Activated naive CD4-positive, alpha-beta T cell treated with anti-CD3 and anti-CD28 coated beads for 36 hours (primary cell): ENCODE results near the gene MYO18B. TPM values are rescaled to one million over a fixed set of nuclear protein-coding genes. Genes with fewer than 3 reads are reported as not detected.

Experiments
- CTCF ChIA-PET: fragments of 350-600 bp; sonication (Branson Sonifier 250); formaldehyde crosslinking; loops from one replicate; lab custom pipeline; 2021; ENCODE audit warnings: antibody characterized with exemption; lab: Charles Lee
- DNase-seq: peaks from one replicate; pipeline ENCODE4 v3.0.0-alpha.2; 2020
- H3K27ac Mint-ChIP-seq: one replicate; pipeline ENCODE4 v1.8.0; 2021; ENCODE audit warnings: mild to moderate bottlenecking, mixed read lengths
- H3K27me3 Mint-ChIP-seq: one replicate; pipeline ENCODE4 v1.8.0; 2021; ENCODE audit warnings: low read depth, mixed read lengths
- H3K36me3 Mint-ChIP-seq: one replicate; pipeline ENCODE4 v1.8.0; 2021; ENCODE audit warnings: low read depth, mixed read lengths
- H3K4me1 Mint-ChIP-seq: one replicate; pipeline ENCODE4 v1.8.0; 2021; ENCODE audit warnings: low read depth, mixed read lengths
- H3K4me3 Mint-ChIP-seq: one replicate; pipeline ENCODE4 v1.8.0; 2021; ENCODE audit warnings: mild to moderate bottlenecking, moderate library complexity, mixed read lengths
- H3K9me3 Mint-ChIP-seq: one replicate; pipeline ENCODE4 v1.8.0; 2021; ENCODE audit warnings: mixed read lengths
- intact Hi-C: fragments of 100-400 bp; cut with micrococcal nuclease; formaldehyde crosslinking; loops from one replicate; pipeline ENCODE4 v1.15.1; 2023
- total RNA-seq, 2 experiments: library from RNA; stranded (reverse); gene quantifications; one replicate each; pipeline ENCODE4 v1.2.3, GENCODE V29; 2021

Gene MYO18B
- total RNA-seq, 2 experiments from 2014 or later = 0.14 to 0.17 TPM

DNA sequence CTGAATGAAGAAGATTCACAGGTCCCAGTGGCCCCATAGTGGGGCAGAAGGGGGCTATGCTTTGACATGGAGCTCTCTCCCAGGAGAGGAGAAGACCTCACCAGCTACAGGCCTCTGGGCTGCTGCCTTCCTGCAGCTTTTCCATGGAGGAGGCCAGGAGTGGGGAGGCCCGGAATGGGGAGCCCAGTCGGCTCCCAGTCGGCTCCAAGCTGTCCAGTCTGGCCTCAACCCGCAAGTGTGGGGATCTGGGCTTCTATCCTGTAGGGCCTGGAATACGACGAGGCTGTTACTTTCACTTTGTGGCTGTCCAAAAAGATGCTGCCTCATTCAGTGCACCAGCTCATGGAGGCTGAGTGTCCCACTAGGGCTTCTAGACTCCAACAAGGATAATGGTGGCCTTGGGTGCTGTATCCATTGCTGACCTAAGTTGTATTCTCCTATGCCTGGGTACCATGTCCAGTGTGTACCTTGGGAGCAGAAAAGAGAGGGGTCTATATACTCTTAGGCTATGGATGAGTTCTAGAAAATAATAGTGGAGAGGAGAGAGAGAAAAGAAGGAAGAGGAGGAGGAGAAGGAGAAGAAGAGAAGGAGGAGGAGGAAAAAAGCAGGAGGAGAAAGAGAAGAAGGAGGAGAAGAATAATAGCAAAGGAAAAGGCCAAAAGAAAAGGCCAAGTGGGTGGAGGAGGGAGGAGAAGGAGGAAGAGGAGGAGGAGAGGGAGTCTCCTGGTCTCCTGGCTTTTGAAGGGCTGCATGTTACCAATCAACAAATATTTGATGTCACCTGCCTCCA lies 1.1 kb downstream of the MYO18B start:
- Mint-ChIP-seq H3K4me1 (peaks cover 15% of the 10 kb centered on the region), H3K4me3 (no peak overlapping the region), H3K9me3 (no peaks in the 10 kb centered on the region), H3K27ac (peak overlapping the region; percentile 3), H3K36me3 (no peaks in the 10 kb centered on the region), H3K27me3 (no peaks in the 10 kb centered on the region)
- DNase-seq = no peak
- CTCF ChIA-PET = interaction anchor here (0.6 to 1.4 kb wide), 2 partner anchors 36 to 176 kb away, joined by 4 read pairs; no protein-coding TSS in a partner anchor
- intact Hi-C loops = no loop called here

DNA sequence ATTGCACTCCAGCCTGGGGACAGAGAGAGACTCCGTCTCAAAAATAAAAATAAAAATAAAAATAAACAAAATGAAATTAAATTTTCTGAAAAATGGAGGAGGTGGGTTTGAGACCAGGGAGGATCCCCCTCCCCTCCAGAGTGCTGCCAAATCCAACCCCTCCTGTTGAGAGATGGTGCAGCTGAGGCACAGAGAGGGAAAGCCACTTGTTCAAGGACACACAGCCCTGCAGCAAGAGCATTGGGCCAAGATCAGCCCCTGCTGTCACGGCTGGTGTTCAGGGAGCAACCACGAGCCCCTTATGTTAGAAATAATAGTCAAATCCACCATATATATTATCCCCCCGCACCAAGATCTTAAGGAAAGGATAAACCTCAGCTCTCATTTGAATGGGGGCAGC lies 2.7 kb downstream of the MYO18B start:
- peaks cover 21% of the 10 kb centered on the region for H3K4me1 Mint-ChIP-seq
- H3K4me3 Mint-ChIP-seq = no peak overlapping the region
- no peaks in the 10 kb centered on the region for H3K9me3 Mint-ChIP-seq
- no peaks in the 10 kb centered on the region for H3K36me3 Mint-ChIP-seq
- H3K27me3 Mint-ChIP-seq = no peaks in the 10 kb centered on the region
- intact Hi-C loops = no loop called here
- CTCF ChIA-PET = interaction anchor here (0.6 to 1.6 kb wide), 3 partner anchors 12 to 291 kb away, joined by 3 to 7 read pairs (median 3); no protein-coding TSS in a partner anchor
- DNase-seq = no peak
- H3K27ac Mint-ChIP-seq = no peak overlapping the region

DNA sequence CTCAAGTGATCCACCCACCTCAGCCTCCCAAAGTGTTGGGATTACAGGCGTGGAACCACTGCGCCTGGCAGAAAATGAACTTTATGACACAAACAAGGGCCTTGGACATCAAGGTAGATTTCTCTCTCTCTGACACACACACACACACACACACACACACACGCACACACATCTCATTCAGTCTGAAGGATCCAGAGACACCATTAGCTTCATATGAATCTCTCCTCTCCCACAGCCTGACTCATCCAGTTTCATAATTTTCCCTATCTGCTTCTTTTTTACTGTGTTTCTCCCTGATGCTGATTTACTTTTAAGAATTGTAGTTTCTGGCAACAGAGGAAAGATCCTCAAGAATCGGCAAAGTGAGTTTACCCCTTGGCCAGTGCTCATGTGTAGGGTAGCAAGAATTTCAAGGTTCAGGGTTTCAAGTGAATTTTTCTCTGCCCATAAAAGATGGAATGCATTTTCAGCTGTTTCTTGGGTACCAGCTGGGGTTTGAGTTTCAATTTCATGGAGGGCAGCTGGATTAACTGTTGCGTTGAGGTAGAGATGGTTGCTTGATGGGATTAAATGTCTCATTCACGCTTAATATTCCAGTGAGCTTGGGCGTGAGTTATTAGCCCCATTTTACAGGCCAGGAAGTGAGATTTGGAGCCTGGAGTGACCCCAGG lies 3.5 kb downstream of the MYO18B start:
- Mint-ChIP-seq H3K4me1 (peaks cover 27% of the 10 kb centered on the region), H3K36me3 (no peaks in the 10 kb centered on the region), H3K27me3 (no peaks in the 10 kb centered on the region), H3K4me3 (no peak overlapping the region), H3K9me3 (no peaks in the 10 kb centered on the region), H3K27ac (peak overlapping the region; percentile 50)
- CTCF ChIA-PET = interaction anchor here (0.6 to 1.6 kb wide), 2 partner anchors 27 to 164 kb away, joined by 3 to 7 read pairs; no protein-coding TSS in a partner anchor
- intact Hi-C loops = loop anchor here (1.0 kb wide), 1 partner anchor 9 kb away; no protein-coding TSS in a partner anchor
- peak; percentile 58 for DNase-seq

DNA sequence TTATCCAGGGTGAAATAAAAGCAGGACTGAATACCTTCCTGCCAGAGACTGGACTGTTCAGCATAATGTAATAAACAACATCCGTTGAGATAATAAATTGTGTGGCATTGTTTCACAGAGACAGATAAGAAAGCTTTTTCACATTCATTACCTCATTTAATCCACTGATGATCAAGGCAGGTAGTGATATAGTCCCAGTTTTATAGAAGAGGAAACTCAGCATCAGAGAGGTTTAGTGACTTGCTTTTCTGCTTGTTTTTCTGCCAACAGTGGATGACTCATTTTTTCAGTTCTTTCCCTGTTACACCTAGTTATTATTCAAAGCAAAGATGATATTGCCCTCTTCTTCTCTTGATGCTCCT lies 4.0 kb downstream of the MYO18B start:
- H3K4me1 Mint-ChIP-seq = peaks cover 27% of the 10 kb centered on the region
- CTCF ChIA-PET = no interaction called here
- peak overlapping the region; percentile 50 for H3K27ac Mint-ChIP-seq
- H3K9me3 Mint-ChIP-seq = no peaks in the 10 kb centered on the region
- intact Hi-C loops = loop anchor here (1.0 kb wide), 1 partner anchor 10 kb away; no protein-coding TSS in a partner anchor
- H3K4me3 Mint-ChIP-seq = no peak overlapping the region
- no peaks in the 10 kb centered on the region for H3K27me3 Mint-ChIP-seq
- DNase-seq = no peak
- H3K36me3 Mint-ChIP-seq = no peaks in the 10 kb centered on the region

DNA sequence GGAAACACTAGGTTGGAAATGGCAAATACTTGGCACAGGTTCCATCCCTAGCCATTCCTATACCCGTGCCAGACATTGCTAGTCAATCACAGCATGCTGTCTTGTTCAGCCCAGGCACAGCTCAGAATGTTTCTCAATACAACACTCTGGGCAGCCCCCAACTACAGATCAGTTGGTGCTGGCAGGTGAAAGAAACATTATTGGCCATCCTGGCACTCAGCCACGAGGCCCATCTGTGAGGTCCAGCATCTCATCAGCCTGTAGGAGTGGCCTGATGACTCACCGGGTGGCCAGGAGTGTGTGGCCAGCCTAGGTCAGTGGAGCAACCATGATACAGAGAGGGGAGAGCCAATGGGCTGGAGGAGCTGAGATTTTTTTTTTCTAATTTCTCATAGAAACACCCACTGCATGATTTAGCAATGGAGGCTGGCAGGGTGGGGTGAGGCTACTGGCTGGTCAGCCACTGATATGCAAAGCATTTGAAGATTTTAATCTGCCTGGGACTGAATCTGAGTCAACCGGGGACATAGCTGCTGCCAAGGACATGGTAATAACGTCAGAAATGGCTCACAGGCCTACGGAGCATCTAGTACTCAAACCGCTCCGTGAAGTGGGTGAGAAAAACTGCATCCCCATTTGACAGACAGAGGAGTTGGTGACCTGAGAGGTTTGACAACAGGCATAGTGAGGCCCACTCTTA lies 5.4 kb downstream of the MYO18B start:
- intact Hi-C loops = no loop called here
- H3K36me3 Mint-ChIP-seq = no peaks in the 10 kb centered on the region
- CTCF ChIA-PET = no interaction called here
- DNase-seq = no peak
- no peaks in the 10 kb centered on the region for H3K27me3 Mint-ChIP-seq
- peaks cover 27% of the 10 kb centered on the region for H3K4me1 Mint-ChIP-seq
- H3K27ac Mint-ChIP-seq = no peak overlapping the region
- no peak overlapping the region for H3K4me3 Mint-ChIP-seq
- H3K9me3 Mint-ChIP-seq = no peaks in the 10 kb centered on the region

DNA sequence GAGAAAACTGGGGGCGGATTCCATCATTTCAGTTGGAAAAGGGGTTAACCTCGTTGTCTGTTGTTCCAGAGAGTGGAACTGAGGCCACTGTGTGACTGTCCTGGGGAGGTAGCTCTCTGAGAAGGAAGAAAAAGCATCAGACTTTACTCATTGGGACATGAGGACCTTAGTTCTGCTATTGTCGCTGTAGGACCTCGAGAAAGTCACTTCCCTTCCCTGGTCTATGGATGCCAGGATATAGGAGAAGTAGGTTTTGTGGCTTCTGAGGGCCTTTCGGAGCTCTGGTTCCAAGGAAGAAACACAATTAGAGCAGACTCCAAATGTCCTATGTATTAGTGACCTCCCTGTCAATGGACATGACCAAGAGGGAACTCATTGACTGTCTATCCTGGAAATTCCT lies 6.2 kb downstream of the MYO18B start:
- Mint-ChIP-seq H3K36me3 (no peaks in the 10 kb centered on the region), H3K4me3 (no peak overlapping the region), H3K27ac (no peak overlapping the region), H3K4me1 (peaks cover 27% of the 10 kb centered on the region), H3K9me3 (no peaks in the 10 kb centered on the region), H3K27me3 (no peaks in the 10 kb centered on the region)
- intact Hi-C loops = no loop called here
- DNase-seq = no peak
- CTCF ChIA-PET = no interaction called here

DNA sequence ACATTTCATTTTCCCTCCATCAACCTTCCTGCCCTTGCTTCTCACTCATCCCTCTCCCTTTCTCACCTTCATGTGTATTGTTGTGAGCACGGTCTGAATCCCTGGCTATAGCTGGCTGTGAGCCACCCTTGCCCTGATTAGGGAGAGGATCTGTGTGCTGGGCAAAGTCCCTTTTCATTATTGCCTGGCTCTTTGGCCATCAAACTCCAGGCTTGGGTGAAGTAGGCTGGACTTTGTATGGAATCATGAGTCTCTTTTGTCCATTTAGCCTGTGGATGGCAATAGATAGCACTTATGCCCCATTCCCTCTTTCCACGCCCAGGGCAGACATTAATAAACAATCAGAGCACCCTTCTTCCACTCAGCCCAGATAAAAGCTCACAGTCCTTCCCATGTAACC lies 6.7 kb downstream of the MYO18B start:
- no peak for DNase-seq
- H3K36me3 Mint-ChIP-seq = no peaks in the 10 kb centered on the region
- H3K4me3 Mint-ChIP-seq = no peak overlapping the region
- intact Hi-C loops = loop anchor here (1.0 kb wide), 1 partner anchor 21 kb away; no protein-coding TSS in a partner anchor
- H3K27ac Mint-ChIP-seq = no peak overlapping the region
- H3K9me3 Mint-ChIP-seq = no peaks in the 10 kb centered on the region
- peaks cover 27% of the 10 kb centered on the region for H3K4me1 Mint-ChIP-seq
- no peaks in the 10 kb centered on the region for H3K27me3 Mint-ChIP-seq
- CTCF ChIA-PET = no interaction called here

DNA sequence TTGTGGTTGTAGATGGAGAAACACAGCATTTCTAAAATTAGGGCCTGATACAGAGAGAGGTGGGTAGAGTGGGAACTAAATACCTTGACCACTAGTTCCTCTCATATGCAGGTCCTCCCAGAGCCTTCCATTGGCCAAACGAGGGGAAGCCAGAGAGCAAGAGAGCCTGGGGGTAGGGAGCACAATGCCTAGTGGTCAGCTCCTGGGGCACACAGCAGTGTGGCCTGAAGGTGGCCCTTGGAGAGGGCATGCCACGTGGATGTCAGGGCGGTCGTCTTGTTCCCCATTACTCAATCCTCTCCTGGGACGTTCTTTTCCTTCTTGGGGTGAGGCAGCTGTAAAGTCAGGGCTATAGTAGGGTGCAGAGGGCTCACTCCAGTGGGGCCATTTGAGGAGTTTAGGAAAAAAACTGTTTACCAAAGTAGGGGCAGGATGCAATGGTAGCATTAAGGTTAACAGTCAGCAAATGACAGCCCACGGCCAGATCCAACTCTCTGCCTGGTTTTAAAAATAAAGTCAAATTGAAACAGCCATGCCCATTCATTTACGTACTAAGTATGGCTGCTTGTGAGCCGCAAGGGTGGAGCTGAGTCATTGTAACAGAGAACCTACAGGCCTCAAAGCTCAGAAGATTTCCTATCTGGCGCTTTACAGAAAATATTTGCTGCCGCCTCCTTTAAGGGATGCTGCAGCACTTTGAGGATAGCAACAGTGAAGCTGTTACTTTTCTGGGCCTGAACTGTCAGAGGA lies 7.6 kb downstream of the MYO18B start:
- intact Hi-C loops = loop anchor here (1.0 kb wide), 1 partner anchor 20 kb away; no protein-coding TSS in a partner anchor
- no peaks in the 10 kb centered on the region for H3K9me3 Mint-ChIP-seq
- no peak overlapping the region for H3K4me3 Mint-ChIP-seq
- no peaks in the 10 kb centered on the region for H3K27me3 Mint-ChIP-seq
- peak overlapping the region; percentile 83 for H3K27ac Mint-ChIP-seq
- CTCF ChIA-PET = interaction anchor here (0.6 to 0.8 kb wide), 3 partner anchors 14 to 254 kb away, joined by 3 to 4 read pairs (median 3); no protein-coding TSS in a partner anchor
- peak; percentile 72 for DNase-seq
- H3K4me1 Mint-ChIP-seq = peaks cover 27% of the 10 kb centered on the region
- no peaks in the 10 kb centered on the region for H3K36me3 Mint-ChIP-seq

DNA sequence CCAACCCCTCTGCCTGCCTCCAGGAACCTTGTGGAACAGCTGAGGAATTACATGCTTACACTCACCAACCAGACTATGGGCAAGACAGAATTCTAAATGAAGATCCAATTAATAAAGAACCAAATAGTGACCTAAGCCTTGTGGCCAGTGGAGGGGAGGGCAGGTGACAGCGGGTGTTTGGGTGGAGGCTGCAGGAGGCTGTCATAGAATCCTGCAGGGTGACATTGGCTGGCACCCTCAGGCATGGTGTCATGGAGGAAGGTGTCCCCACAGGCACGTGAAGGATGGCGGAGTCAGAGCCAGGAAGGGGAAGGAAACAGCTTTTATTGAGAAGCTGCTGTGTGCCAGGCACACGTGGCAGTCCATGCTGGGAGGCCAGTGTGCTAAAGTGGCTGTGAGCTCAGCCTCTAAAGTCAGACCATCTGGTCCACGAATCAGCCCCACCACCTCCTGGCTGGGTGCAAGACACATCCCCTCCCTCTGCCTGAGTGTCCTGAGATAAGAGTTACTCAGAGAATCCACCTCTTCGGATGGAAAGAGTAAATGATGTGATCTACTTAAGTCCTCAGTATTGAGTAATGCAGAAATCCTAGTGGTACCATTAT lies 8.7 kb downstream of the MYO18B start:
- H3K9me3 Mint-ChIP-seq = no peaks in the 10 kb centered on the region
- intact Hi-C loops = no loop called here
- no peak overlapping the region for H3K27ac Mint-ChIP-seq
- H3K4me1 Mint-ChIP-seq = peaks cover 22% of the 10 kb centered on the region
- no peaks in the 10 kb centered on the region for H3K36me3 Mint-ChIP-seq
- H3K4me3 Mint-ChIP-seq = no peak overlapping the region
- no peak for DNase-seq
- CTCF ChIA-PET = interaction anchor here (0.6 to 0.7 kb wide), 2 partner anchors 256 to 307 kb away, joined by 3 read pairs; no protein-coding TSS in a partner anchor
- no peaks in the 10 kb centered on the region for H3K27me3 Mint-ChIP-seq

DNA sequence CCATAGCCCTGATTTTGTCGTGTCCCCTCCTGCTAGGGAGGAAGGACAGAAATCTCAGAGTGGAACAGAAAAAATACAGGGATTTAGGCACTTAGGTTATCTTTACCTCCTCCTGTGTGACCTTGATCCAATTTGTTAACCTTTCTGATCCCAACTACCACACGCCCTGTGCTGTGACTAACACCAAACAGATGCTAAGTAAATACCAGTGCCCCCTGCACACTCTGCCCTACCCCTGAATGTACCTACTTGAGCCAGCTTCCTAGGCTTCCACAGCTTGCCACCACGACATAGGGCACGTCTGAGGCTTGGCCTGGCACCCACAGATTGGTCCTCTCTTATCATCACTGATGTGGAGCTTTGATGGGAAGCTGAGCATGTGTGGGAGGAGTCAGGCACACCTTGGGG lies 9.2 kb downstream of the MYO18B start:
- H3K4me1 Mint-ChIP-seq = peaks cover 17% of the 10 kb centered on the region
- H3K27me3 Mint-ChIP-seq = no peaks in the 10 kb centered on the region
- intact Hi-C loops = no loop called here
- no peak overlapping the region for H3K27ac Mint-ChIP-seq
- H3K9me3 Mint-ChIP-seq = no peaks in the 10 kb centered on the region
- H3K36me3 Mint-ChIP-seq = no peaks in the 10 kb centered on the region
- no peak overlapping the region for H3K4me3 Mint-ChIP-seq
- no peak for DNase-seq
- CTCF ChIA-PET = no interaction called here

DNA sequence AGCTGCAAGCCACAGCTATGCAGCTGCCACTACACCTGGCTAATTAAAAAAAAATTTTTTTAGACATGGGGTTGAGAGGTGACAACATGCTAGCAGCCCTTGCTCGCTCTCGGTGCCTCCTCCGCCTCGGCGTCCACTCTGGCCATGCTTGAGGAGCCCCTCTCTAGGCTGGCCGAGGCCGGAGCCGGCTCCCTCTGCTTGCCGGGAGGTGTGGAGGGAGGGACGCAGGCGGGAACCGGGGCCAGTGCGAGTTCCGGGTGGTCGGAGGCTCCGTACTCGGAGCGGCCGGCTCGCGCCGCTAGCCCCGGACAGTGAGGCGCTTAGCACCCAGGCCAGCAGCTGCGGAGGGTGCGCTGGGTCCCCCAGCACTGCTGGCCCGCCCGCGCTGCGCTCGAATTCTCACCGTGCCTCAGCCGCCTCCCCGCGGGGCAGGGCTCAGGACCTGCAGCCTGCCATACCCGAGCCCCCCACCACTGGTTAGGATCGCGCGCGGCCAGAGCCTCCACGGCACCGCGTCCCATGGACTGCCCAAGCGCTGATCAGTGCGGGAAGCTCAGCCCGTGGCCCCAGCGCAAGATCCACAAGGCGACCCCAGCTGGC lies 10.7 kb downstream of the MYO18B start:
- H3K27ac Mint-ChIP-seq = no peak overlapping the region
- H3K36me3 Mint-ChIP-seq = no peaks in the 10 kb centered on the region
- H3K4me3 Mint-ChIP-seq = no peak overlapping the region
- H3K9me3 Mint-ChIP-seq = no peaks in the 10 kb centered on the region
- DNase-seq = no peak
- intact Hi-C loops = no loop called here
- no peaks in the 10 kb centered on the region for H3K27me3 Mint-ChIP-seq
- CTCF ChIA-PET = no interaction called here
- peaks cover 14% of the 10 kb centered on the region for H3K4me1 Mint-ChIP-seq
